Fibroblast of skin of scalp (primary cell): ENCODE measurements around the gene TMBIM1.
"Not testable (repeated sequence)": the region's sequence is repeated elsewhere in the genome, so short reads cannot be mapped to it uniquely, and the experiment has no call there.

Experiments
- DNase-seq: peaks from one replicate; pipeline ENCODE4 v3.0.0-alpha.2; 2013

Gene TMBIM1

DNA sequence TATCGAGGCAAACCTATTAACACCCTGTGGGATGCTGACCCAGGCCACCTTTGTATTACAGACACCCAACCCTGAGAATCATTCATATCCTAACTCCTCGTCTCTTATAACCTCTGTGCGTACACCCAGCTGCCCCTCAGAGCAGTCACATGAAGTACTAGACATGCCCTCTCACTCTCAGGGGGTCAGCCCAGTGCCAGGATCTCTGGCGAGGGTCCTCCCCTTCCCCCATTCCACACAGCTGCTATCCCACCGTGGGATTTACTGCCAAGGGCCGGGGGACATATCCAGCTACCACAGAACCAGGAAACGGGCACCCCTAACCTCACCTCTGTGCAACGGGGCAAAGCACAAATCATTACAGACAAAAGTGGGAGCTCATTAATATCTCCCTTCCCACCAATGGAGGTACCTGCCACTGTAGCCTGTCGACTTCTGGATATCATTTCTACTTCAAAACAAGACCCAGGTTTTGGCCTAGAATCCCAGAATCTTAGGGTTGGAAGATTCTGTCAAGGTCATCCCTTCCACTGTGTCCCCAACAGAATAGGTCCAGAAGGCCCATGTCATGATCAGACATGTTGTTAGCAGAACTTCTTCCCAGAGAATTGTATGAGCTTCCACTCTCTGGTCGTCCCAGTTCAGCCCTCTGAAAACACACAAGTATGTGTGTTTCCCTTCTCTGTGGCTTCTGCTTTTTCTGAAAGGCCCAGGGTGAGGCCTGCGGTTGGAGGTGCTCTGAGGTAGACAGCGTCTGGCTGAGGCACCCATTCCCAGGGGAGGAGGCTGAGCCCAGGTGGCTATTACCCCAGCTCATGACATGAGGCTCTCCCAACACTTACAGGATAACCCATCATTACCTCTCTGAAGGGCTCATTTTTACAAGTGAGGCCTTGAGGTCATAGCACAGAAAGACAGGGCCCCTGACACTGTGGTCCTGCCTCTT, 1.7 kb downstream of the TMBIM1 start:
- DNase-seq, result no peak

DNA sequence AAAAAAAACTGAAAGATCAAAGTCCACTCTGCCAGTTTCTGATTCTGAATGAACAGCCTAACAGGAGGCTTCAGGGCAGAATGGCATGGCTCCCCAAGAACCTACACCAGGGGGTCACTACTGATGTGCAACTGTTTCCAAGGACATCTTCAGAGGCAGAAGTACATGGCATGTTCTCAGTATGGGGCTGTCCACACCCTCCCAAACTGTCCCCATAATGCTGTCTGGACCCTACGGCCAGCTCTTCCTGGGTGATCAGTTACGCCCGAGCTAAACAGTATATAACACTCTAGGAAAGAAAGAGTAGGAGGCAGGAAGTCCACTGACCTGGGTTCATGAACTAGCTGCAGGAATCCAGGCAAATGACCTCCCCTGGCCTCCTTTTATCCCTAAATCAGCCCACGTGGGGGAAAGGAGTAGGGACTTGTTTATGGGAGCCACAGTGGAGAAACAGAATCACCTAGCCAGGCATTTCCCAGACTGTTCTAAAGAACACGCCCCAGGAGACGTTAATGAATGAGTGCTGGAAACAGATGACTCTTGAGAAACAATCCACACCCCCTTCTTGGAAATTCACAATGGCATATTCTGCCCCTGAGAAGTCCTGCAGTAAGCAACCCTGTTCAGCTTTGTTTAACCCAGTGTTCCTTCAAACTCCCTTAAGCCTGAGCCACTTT, 2.5 kb downstream of the TMBIM1 start:
- no peak for DNase-seq

DNA sequence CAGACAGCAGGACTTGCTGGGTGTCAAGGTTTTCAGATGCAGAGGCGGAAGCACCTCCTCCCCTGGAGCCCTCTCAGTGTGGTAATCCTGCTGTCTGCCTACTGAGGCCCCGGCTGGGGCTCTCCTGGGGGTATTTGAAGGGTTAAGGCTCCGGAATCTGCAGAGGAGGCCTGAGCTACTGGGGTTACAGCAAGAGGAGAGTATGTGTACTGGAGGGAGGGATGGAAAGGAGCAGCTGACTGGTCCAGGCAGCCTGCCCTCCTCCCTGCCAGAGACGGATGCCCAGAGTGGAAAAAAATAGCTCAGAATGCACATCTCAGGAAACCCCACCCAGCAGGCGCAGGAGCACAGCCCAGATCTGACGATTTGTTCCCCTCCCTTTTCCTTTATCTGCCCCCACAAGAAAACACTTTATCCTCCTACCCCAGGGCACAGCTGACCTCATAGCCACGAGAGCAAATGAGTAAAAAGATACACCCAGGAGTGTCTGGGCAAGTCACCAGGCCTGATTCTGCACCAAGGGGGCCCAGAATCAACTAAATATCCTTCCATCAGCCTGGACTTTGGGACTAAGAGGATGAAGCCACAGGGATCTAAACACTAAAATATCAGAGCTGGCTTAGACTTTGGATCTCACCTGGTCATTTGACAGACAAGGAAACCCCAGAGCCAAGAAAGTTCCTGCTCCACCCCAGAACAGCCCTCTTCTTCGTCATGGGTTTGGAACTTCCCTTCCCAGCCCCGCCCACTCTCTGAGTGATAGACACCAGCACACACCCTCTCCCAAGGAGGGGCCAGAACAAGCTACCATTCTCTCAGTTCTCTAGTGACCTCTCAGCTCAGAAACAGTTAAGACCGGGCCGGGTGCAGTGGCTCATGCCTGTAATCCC, 5.5 kb downstream of the TMBIM1 start:
- DNase-seq, result peak; percentile 94

DNA sequence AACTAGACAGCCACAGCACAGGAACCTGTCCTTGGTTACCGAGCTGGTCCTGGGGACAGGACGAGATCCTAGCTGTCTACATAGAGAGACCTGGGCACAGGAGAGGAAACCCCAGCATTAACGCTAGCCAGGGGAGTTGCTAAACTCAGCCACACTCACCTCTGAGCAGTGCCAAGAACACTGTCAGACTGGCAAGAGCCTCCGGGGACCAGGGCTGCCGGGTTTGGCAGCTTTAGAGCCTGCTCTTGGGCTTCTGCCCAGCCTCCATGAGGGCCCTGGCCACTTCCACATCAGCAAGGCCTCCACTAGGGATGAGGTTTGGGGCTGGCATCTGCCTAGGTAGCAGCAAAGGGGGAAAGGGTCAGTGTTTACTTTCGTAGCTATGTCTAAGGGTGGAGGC, 6.7 kb downstream of the TMBIM1 start:
- no peak for DNase-seq

DNA sequence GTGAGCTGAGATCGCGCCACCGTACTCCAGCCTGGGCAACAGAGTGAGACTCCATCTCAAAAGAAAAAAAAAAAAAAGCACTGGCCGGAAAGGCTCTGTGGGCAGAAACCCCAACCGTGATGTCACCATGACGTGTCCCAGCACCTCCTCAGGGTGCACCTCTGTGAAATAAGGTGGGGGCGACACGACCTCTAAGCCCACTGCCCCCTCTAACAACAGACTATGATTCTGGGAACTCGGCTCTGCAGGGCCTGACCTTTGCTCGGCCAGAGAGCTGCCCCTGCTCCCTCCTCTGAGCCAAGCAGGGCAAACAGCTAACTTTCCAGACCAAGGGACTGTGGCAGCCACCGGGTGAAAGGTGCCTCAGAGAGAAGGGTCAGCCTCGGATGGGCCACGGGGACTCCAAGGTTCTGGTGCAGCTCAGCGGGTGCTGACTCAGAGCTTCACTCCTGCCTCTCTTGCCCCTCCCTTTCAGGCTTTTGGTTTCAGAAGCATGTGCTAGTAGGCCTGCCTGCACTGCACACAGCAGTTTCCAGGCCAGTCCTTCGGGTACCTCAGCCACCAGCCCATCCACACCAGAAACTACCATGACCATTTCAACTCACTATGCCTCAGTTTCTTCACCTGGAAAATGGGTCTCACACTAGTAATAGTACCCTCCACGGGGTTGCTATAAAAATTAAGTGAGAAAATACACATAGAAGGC, 8.0 kb downstream of the TMBIM1 start:
- DNase-seq, result peak; percentile 23

DNA sequence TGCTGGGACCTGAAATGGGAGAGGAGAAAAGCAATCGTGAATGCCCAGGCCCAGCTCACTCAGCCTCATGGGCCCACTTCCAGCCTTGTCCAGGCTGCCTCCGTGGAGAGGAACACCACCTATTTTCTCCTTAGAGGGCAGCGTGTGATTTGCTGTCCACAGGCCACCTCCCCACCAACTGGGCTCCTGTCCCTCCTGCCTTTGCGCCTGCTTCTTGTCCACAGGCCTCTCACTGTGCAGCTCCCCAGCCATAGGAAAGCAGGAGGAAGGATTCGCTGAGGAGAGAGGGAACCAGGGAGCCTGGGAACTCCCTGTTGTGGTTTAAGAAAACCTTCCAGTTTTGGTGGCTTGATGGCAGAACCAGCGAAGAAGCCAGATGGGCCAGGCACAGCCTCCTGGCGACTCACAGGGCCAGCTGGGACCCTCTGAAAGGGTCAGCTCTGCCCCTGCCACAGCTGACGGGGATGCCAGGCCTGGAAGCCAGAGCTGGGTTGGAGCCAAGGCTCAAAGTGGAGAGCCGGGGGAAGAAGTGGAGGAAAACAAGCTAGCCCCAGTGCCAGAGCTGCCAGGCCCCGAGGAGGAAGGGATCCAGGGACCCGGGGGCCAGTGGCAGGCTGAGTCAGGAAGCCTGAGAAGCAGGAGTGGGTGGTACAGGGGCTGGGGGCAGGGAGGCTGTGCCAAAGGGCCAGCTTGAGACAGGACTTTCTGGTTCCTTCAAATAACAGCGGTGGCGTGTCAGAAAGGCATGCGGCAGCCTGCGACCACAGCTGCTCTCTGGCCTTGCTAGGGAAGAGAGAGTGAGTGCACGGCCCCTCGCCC, 9.9 kb downstream of the TMBIM1 start:
- DNase-seq, result no peak

DNA sequence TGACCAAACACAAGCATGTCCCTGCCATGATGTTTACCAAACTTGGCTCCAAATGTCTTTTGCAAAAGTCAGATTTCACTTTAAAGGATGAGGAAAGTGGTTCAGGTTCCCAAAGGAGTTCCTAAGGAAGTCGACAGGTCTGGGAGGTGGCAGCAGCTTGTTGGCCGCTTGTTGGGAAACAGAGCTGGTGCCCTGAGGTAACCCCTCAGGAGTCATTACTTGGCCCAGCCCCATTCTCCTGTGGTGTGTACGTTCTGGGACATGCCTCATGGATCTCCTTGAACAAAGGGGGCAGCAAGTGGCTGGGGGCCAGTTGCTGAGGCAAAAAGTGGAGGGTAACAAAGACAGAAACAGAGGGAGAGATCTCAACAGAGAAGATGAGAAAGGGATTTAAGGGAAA, 10.9 kb downstream of the TMBIM1 start:
- no peak for DNase-seq

DNA sequence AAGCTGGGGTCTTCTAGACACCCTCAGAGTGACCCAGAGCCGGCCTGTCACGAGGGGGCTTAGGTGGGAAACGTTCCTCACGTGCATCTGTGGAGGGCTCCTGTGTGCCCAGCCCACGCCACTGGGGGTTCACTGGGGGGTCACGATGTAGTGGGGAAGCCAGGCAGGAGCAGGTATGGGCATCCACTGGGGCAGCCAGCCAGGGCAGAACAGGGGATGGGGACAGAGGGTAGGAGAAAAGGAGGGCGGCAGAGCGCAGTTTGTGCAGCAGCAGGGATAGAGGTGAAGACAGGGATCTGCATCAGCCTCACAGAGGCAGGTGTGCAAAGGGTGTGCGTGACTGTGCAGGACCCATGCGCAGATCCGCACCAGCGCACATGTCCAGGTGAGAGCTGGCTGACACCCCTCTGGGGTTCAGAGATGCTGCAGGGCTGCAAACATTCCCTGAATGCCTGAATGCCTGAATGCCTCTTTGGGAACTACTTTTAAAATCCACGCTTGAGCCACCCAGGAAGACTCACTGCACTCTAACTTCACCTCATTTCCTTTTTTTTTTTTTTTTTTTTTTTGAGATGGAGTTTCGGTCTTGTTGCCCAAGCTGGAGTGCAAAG, 11.9 kb downstream of the TMBIM1 start:
- no peak for DNase-seq

DNA sequence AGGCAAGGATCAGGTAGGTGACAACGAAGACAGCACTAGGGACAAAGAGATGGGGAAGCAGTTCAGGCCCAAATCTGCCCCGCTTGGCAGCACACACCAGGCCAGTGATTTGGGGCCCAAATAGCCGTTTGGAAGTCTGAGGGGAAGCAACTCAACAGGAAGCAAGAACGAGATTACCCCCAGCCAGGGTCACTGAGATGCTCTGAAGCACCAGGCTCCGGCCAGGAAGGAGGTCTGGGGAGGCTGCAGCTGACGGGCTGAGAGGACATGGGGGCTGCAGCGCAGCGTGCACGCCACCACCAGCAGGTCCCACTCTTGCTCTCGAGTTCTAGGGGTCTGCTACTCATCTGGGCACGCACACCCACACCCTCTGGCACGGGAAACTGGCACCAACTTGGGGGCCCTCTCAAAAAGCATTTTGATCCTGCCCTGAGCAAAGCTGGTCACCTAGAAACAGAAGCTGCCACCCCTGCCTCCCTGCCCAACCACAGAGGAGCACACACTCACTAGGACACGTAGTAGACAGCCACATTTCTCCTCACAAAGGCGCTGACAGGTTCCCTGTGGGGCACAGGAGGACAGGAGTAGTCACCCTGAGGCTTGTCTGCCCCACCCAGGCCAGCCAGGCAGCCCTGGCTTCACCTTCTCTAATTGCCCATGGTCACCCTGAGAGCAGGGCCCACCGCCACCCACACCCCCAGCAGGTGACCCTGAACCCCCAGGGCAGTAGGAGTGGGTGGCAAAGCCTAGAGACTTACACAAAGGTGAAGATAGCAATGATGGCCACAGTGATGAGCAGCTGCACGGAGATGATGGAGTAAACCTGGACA, 13.6 kb downstream of the TMBIM1 start:
- no peak for DNase-seq

DNA sequence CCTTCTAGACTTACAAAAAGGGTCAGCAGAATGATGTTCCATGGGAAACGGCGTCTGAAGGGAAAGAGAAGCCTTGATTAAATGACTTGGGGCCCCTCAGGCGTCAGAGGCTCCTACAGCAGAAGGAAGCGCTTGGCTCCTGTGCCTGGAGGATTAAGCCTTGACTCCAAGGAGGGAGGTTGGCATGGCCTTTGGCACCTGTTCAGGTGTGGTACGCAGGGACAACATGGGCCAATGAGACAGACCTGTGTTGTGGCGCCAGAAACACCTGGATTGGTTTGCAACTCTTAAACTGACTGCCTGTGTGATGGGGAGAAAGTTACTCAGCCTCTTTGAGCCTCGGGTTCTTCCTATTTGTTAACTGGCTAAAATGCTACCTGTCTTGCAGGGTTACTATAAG, 14.4 kb downstream of the TMBIM1 start:
- DNase-seq, result no peak

DNA sequence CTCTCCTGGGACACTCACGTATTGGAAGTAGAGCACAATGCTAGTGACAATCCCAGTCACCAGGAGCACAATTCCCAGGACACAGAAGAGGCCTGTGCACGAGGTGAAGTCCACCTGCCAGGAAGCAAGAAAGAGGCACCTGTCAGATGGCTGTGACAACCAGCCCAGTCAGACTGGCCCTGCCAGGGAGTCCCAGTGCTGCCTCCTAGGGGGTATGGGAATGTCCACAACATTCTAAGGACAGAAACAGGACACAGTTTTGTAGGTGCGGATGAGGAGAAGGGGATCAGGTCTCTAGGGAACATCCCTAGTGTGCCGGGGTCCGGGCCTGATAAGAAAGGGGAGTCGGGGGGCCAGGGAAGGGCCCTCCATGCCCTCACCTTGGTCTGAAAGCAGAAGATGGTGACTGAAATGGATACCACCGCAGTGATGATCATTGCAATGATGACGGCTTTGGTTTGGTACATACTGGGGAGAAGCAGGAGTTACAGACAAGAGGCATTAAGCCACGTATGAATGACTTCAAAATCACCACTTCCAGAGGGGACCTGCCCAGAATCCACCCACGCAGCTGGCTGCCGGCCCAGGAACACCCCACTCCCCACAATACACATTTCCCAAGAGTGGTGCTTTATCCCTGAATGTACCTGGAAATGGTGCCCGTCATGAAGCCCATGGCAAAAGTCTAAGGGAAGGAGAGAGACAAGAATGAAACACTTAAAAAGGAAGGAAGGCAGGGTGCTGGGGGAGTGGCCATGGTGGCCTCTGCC, 15.1 kb downstream of the TMBIM1 start:
- DNase-seq, result no peak

DNA sequence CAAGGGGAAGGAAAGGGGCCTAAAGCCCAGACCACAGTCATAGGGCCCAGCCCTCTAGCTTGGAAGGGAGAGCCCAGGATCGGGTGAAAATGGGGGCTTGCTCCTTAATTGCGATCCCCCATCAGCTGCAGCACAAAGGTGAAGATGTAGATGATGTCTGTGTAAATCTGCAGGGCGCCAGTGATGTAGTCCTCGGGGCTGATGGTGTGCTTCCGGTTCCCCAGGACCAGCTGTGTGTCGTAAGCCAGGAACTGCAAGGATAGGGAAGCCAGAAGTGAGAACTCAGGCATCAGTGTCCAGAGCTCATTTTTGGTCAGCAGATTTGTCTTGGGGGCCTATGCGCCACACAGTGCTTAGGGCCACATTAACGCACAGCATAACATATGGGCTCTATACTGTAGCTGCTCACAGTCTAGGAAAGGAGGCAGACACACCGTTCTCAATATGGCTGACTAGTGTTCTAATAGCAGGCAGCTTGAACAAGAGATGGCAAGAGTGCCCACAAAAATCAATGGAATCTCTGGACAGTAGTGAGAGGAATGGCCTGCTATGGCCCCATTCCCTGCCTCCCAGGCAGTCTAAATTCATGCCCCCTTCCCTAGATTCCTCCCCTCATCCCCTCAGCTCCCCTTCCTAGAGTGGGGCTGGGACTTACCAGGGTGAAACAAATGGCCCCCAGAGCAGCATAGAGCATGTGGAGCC, 16.8 kb downstream of the TMBIM1 start:
- DNase-seq, result no peak

DNA sequence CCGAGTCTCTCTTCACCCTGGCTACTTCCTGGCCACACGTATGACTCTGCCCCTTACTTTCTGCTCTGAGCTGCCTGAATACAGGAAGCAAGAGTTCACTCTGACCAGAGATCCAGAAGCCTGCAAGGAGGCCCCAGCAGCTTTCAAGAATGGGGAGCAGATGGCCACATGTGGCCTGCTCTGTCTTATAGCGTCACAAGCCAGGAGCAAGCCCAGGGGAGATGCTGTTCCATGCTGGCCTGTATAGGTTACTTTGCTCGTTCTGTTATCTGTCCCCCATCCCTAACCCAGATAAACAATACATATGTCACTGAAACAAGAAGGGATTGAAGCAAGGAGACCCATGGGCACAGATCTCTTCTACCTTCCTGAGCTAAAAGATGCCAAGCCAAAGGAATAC, 17.7 kb downstream of the TMBIM1 start:
- DNase-seq, result no peak

DNA sequence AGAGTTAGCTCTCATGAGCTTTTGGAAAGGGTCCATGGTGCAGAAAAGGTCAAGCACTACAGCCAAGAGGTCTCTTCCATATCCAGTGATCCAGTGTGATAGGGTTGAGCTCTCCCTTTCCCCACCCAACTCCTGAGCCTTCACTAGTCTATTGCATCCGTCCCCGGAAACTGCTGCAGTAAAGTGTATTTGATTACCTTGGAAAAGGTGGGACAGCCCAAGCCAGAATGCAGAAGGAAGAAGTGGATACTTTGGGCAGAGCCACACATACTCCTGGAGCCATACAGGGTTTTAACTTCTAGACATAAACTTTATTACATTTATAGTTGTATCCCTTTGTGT, 18.4 kb downstream of the TMBIM1 start:
- DNase-seq, result no peak

DNA sequence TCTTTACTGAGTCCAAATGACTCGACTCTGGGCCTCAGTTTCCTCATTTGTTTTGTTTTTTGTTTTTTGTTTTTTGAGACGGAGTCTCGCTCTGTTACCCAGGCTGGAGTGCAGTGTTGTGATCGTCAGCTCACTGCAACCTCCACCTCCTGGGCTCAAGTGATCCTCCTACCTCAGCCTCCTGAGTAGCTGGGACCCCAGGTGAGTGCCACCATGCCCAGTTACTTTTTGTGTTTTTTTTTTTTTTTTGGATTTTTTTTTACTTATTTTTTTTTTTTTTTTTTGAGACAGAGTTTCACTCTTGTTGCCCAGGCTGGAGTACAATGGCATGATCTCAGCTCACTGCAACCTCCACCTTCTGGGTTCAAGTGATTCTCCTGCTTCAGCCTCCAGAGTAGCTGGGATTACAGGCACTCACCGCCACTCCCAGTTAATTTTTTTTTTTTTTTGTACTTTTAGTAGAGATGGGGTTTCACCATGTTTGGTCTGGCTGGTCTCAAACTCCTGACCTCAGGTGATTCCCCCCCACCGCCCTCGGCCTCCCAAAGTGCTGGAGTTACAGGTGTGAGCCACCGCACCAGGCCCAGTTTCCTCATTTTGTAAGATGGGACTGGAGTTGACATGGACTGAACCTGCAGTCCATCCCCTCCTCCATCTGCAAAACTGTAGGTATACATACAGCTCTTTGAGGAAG, 18.9 kb downstream of the TMBIM1 start:
- DNase-seq, result not testable (repeated sequence)

DNA sequence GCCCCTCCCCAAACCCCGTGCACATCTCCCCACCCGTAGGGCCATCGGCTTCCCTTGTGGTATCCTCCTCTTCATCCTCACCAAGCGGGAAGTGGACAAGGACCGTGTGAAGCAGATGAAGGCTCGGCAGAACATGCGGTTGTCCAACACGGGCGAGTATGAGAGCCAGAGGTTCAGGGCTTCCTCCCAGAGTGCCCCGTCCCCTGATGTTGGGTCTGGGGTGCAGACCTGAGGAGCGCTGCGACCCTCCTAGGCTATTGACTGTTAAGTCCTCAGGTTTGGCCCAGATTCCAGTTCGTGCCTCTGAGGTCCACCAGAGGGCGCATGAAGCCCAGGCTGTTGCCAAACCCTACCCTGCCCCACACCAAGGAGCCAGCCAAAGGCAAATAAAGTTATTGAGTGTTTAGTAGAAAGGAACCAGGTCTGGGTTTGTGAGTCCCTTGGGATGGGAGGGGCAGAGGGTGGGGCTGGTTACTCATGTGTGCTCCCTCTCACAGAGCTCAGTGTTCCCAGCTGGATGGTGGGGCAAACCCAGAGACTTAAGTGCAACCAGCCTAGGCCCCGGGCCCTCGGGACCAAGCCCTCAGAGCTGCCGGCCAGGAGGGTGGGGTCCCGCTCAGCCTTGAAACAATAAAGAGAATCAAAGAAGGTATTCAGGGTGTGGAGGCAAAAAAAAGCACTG, 19.6 kb downstream of the TMBIM1 start:
- peak; percentile 92 for DNase-seq

DNA sequence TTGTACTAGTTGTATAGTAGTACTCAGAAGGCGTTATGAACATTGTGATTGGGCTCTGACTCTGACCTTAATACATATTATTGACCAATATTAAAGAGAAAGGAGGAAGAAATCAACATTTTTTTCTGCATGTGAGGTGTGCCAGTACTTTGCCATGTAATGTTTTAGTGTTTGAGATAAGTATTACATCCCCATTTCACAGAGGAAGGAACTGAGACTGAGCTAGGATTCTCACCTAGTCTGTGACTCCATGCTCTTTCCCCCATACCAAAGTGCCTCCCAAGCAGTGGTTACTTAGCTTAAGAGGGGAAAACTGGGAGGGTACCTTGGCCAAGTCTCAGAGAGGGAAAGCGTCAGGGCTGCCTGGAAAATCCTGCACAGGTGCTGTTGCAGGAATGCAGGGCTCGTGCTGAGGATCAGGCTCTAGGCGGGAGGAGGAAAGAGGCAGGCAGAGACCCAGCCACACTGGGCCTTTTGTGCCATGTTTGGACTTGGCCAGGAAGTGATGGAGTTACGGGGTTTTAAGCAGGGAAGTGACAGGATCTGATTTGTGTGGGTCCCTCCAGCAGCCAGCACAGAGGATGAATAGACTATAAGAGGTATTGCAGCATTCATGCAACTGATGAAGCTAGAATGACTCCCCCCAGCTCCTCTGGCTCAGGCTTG, 20.3 kb downstream of the TMBIM1 start:
- no peak for DNase-seq
